LNCaP clone FGC (cell line): ENCODE results near the gene TMEM151A.
"Not testable (repeated sequence)": the region's sequence is repeated elsewhere in the genome, so short reads cannot be mapped to it uniquely, and the experiment has no call there.

Experiments used
- DNase-seq: peaks from one replicate; pipeline ENCODE4 v3.0.0-alpha.2; 2011; ENCODE audit warnings: low read depth
- H3K4me3 ChIP-seq: 2 replicates; pipeline ENCODE4 v1.5.1; 2011; ENCODE audit warnings: mild to moderate bottlenecking, low read depth, low read length, control low read depth
- CTCF ChIP-seq: IDR thresholded peaks from 2 replicates; pipeline ENCODE4 v1.5.1; 2012; ENCODE audit warnings: mild to moderate bottlenecking; ENCODE audit not compliant: control insufficient read depth, insufficient read depth; ENCODE audit errors: extremely low read depth

TMEM151A gene

GRCh38 chr11:66272596-66272995 is 19.1 kb upstream of the TMEM151A start:
- no peak for DNase-seq
- no peak overlapping the region for H3K4me3 ChIP-seq
- no peak for TF ChIP-seq CTCF

- DNase-seq, result no peak
- no peak overlapping the region for H3K4me3 ChIP-seq
- TF ChIP-seq CTCF, result no peak
Observed at GRCh38 chr11:66274219-66274618, 17.5 kb upstream of the TMEM151A start.

GRCh38 chr11:66275396-66275795 is 16.3 kb upstream of the TMEM151A start:
- no peak for DNase-seq
- H3K4me3 ChIP-seq, result no peak overlapping the region
- no peak for TF ChIP-seq CTCF

GRCh38 chr11:66275984-66276612 is 15.6 kb upstream of the TMEM151A start:
- no peak overlapping the region for H3K4me3 ChIP-seq
- no peak for DNase-seq
- no peak for TF ChIP-seq CTCF

GRCh38 chr11:66276619-66277018 is 15.1 kb upstream of the TMEM151A start:
- not testable (repeated sequence) for DNase-seq, H3K4me3 ChIP-seq

GRCh38 chr11:66277064-66277463 is 14.6 kb upstream of the TMEM151A start:
- not testable (repeated sequence) for DNase-seq, H3K4me3 ChIP-seq

- no peak for DNase-seq
- no peak within 1 kb of the TSS for H3K4me3 ChIP-seq
- TF ChIP-seq CTCF, result no peak
Observed at GRCh38 chr11:66277471-66278362, 14.0 kb upstream of the TMEM151A start, which contains the start of gene CNIH2. TSS of gene CNIH2 (plus strand) at chr11:66278175. CDS start at chr11:66278457, 282 bp downstream.
